OCI-LY1 (cell line): ENCODE results near the gene NBPF9.
"Not testable (repeated sequence)": the region's sequence is repeated elsewhere in the genome, so short reads cannot be mapped to it uniquely, and the experiment has no call there.

Source experiments
- CTCF ChIP-seq: fragments of 200-600 bp; sonication (generic), shearing (Covaris generic); IDR thresholded peaks from 2 replicates; pipeline ENCODE4 v1.5.1; 2017; ENCODE audit warnings: mild to moderate bottlenecking, antibody characterized with exemption, low read length, moderate library complexity, mixed read lengths
- EZH2 ChIP-seq: fragments of 200-600 bp; sonication (generic), shearing (Covaris generic); IDR thresholded peaks from 2 replicates; pipeline ENCODE4 v1.8.0; 2017; ENCODE audit warnings: borderline replicate concordance, mixed run types, mild to moderate bottlenecking, antibody characterized with exemption, low read length, moderate library complexity, mixed read lengths

GRCh38 chr1:149102574-149102973, 777 bp downstream of the NBPF9 start:
- TF ChIP-seq CTCF, EZH2: not testable (repeated sequence)
